Mesenteric fat pad (tissue), 1 donor: Measurements from ENCODE around the gene CTDSPL. TPM values are rescaled to one million over a fixed set of nuclear protein-coding genes. Genes with fewer than 3 reads are reported as not detected.
"Not testable (repeated sequence)": the region's sequence is repeated elsewhere in the genome, so short reads cannot be mapped to it uniquely, and the experiment has no call there.

Experiments
- DNase-seq: peaks from one replicate; pipeline ENCODE4 v3.0.0-alpha.2; 2020; ENCODE audit warnings: low spot score
- total RNA-seq: library from RNA; stranded (reverse); fragmentation: NEBNext Ultra II Directional; extraction: Animal tissue kit (Norgen Biotek cat#: 25700); gene quantifications from one replicate; pipeline ENCODE4 v1.2.1, GENCODE V29; 2021
- donor health status: DM: yes; HTN: yes; CAD: no.

The CTDSPL gene
- total RNA-seq, 1 donor from 2014 or later, result 19.0 TPM

DNA sequence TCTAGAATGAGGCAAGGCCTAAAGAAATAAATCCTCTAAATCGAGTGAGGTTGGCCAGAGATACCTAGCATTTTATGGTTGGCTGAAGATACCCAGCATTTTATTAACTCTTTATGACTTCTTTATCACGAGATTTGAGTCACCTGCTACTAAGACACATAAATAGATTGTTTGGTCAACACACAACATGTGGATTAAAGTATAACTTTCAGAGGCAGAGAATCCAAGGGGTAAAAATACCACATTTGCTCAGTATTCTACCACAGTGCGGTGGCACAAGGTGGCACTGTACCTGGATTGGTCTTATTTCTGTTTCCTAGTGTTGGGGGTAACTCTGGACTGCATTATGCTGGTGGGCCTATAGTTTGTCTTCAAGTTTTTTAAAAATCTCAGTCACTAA, 102.0 kb downstream of the CTDSPL start:
- DNase-seq, result no peak

DNA sequence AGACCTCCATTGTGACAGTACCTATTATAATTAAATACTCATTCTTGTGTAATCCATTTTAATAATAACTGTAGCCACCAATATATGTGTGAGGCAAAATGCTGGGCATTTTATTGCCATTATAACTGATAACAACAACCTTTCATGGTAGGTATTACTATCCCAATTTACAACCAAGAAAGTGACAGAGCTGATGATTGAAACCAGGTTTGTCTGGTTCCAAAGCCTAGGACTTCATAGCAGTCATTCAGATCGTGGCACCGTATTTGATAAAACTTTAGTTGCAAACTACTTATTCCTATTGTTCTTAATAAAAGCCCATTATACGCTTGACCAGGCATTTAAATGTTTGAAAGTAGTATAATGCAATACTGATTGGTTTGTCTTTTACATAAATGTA, 102.5 kb downstream of the CTDSPL start:
- no peak for DNase-seq

- no peak for DNase-seq
Measured at GRCh38 chr3:37964716-37965115, 103.0 kb downstream of the CTDSPL start.

- DNase-seq, result no peak
Measured at GRCh38 chr3:37967260-37967881, 105.7 kb downstream of the CTDSPL start.

DNA sequence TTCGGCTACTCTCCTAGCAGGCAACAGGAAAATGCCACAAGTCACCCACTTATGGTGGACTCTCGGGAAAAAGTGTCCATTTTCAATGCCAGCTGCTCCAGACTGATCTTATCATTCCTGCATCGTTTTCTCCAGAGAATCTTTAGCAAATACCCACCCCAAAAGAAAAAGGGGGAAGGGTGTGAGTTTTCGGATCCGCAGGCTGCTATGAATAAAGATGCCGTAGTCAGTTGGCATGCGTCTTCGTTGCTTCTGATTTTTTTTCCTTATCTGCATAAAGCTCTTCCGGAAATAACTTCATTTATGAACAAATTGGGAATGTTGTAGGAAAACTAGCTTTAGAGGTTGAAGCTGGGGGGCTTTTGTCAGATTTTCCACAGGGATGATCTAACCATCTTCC, 106.5 kb downstream of the CTDSPL start:
- no peak for DNase-seq

DNA sequence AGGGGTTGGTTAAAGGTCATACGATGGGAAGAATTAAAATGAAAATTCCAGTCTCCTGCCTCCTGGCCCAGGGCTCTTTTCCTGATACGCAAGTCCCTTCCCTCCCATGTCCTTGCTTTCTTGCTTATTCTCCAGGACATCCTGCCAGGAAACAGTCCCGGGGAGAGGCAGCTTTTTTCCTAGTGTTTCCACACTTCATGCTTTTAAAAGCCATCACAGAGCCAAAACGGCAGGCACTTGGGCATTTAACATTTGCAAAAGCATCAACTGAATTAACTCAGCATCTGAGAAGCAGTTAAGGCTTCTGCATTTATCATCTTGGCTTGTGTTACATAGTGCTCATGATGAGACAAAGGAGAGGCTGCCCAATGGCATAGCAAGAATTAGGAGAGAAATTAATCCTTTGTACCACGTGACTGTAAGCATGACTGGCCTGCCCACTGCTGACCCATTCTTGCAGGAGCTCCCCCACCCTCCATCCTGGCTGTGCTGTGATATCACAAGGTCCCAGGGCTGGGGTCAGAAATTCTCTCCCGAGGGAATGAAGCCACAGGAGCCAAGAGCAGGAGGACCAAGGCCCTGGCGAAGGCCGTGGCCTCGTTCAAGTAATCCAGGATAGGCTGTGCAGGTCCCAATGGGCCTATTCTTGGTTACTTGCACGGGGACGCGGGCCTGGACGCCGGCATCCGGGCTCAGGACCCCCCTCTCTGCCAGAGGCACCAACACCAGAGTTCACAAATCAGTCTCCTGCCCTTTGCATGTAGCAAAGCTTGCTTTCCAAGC, 107.3 kb downstream of the CTDSPL start:
- peak; percentile 86 for DNase-seq

DNA sequence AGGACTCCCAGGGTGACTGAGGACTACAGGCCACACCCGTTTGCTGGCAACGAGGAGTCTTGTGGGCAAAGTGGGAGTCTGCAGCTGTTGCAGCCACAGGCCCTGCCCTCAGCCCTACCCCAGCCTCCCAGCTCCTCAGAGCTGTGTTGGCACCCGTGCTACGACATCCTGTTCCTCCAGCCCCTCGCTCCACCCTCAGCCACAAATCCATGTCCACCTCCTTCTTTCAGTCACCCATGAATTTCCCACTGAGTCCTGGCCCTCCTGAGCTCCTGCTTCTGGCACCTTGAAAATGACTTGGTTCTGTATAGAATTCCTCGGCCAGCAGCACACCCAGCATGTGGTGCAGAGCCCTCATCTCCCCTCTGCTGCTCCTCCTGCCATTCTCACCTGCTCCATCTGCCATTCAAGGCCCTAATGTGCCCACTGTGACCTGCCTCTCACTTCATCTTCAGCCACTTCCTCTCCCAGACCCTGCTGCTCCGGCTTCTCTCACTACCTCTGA, 108.0 kb downstream of the CTDSPL start:
- no peak for DNase-seq

DNA sequence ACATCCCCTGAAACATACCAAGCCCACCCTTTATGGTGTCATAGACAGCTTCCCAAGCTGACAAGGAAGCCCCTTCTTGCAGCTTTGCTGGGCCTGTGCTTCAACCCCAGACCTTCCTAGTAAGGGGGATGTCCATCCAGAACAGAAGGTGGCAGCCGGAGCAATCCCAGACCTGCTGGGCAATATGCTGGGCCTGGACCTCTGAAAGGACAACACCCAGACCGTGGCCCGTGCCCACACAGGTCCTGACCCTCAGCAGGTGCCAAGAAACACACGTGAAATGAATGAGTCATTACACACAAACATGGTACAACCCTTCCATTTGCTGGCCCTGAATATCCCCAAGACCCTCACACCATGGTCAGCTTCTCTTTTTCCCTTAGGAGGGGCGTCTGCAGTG, 109.1 kb downstream of the CTDSPL start:
- DNase-seq, result peak; percentile 71

DNA sequence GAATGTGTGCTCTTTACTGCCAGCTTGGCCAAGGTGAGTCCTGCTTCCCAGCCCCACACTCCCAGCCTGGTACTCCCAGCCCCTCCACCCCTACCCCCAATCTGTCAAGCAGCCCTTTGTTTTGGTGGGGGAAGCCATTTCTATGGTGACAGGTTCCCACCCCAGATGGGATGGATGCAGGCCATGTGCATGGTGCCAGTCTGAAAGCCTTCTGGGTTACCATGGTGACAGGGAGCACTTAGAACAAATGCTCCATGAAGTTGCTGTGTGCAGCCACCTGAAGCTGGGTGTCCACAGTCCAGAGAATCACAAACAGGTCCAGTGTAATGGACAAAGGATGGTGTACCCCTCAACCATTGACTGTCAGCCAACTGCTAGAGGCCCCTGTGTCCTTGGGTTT, 109.8 kb downstream of the CTDSPL start:
- DNase-seq, result peak; percentile 71

DNA sequence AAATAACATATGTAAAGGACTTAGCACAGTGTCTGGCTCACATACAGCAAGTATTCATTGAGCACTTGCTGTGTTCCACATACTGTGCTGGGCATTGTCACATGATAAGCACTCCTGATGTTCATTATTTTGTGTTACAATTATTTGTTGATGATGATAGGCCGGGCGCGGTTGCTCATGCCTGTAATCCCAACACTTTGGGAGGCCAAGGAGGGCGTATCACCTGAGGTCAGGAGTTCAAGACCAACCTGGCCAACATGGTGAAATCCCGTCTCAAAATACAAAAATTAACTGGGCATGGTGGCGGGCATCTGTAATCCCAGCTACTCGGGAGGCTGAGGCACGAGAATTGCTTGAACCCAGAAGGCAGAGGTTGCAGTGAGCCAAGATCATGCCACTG, 110.4 kb downstream of the CTDSPL start:
- DNase-seq, result not testable (repeated sequence)

DNA sequence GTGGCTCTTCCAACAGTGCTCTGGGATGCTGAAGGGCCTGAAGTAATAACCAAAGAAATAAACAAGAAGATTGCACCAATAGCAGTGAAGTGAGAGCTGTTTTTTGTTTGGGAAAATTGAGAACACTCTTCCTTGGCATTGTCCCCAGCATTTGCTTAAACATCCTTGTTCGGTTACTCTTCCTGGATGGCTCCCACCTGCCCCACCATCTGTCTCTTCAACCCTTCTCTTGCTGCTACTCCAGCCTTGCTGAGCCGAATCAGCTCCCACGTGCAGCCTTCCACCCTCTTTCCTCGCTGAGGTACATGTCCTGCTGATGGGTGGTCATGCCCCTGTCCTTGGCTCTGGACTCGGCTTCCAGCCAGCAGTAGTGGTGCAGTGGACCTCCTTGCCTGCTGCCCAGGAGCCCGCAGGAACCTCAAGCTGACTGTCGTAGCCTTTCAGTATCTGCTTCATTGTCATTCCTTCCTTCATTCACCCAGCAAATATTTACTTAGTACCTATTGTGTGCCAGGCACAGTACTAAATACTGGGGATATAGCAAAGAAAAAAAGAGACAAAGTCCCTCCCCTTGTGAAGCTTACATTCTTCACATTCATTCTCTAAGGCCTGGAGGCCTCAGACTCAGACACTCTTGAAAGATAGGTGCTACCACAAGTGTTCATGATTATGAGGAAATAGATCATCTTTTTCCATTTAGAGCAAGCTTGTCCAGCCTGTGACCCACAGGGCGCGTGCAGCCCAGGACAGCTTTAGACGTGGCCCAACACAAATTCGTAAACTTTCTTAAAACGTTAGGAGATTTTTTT, 111.8 kb downstream of the CTDSPL start:
- peak; percentile 71 for DNase-seq

GRCh38 chr3:37974121-37975083, 112.7 kb downstream of the CTDSPL start:
- peak; percentile 89 for DNase-seq

DNA sequence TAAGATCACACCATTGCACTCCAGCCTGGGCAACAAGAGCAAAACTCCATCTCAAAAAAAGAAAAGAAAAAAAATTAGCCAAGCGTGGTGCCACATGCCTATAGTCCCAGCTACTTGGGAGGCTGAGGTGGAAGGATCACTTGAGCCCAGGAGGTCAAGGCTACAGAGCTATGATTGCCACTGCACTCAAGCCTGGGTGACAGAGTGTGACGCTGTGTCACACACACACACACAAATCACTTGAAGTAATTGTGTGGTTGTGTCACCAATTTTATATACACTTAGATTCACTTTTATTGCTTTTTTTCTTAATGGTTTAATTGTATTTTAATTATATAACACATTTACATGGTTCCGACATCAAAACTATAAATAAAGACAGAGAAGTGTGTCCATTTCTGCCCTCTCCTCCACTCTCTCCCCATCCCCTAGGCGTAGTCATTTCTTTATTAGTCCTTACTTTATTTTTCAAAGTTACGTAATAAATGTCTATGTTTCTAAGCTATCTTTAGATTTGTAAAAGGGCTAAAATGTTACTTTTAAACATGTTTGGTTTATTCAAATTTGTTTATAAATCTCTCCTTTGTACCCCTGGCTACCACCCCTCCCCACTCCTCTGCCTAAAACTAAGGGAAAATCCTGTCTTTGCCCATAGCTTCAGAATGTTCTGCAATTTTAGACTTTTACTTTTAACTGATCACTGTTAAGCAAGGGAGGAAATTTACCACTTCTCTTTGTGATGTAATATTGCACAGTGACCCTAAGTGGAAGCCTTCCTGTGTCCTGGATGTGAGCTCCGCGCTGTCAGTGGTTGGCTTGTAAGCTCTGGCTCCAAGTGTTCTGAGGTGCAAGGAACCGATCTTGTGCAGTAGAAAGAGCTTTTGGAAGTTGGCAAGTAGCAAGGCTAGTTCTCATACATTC, 118.1 kb downstream of the CTDSPL start:
- no peak for DNase-seq

DNA sequence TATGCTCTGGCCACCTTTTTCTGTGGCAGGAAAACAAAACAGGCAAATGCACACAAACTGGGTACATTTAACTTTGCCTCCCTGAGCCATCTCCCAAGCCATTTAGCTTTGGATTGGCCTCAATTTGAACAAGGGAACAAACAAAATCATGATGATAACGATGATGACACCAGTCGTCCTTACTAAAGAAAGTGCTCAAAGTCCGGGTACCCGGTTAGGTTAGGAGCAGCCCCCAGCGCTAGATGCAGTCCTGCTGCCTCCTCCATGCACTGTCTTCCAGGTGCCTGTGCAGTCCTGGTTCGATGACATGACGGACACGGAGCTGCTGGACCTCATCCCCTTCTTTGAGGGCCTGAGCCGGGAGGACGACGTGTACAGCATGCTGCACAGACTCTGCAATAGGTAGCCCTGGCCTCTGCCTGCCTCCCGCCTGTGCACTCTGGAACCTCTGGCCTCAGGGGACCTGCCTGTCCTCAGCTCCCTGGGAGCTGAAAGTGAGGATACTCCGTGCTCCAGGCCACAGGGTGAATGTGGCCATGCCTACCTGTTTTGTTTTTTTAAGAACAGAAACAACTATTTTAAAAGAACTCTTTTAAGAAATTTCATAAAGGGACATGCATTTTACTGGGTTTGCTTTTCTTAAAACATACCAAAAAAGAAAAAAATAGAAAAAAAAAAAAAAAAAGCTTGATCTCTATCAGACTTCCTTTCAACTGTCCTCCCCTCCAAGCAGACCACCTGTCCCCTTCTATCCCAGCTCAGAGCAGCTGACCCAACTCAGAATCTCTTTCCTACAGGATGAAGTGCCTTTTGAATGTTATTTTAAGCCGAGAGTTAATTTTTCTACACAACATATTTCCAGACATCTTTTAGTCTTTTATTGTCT, 119.0 kb downstream of the CTDSPL start:
- DNase-seq, result peak; percentile 62

- no peak for DNase-seq
Measured at GRCh38 chr3:37981348-37981664, 119.6 kb downstream of the CTDSPL start.

DNA sequence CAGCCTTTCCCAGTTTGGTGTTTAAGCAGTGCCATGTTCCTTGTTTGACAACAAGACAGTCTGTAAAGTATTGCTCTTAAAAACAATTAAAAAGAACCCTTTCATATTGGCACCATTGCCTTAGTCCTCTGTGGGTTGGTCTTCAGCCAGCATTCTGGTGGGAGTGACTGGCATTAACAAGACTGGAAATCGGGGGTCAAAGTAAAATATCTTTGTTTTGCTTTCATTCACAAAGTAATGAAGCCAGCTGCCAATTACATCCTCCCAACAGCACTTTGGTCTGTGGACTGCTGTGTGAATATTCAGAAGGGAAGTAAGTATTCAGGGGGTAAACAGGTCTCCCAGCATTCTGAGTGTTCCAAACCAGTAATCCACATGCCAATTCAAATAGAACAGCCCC, 120.7 kb downstream of the CTDSPL start:
- DNase-seq, result no peak

DNA sequence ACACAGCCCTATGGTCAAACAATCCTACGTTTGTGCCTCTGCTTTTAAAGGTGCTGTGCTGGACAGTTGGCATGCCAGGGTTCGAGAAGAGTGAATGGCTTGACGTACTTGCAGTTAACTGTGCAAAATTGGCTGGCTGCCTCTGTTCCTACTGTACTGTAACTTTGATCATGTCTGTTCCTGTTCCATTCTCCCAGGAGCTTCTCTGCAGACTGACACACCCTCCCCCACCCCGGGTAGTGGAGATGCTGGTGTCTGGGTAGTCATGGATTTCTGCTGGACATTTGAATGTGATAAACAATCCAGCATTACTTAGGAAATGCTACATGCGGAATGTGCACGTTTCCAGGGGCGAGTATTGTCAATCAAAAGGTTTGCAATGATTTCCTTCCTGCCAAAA, 122.4 kb downstream of the CTDSPL start:
- no peak for DNase-seq

GRCh38 chr3:37984596-37984995, 122.9 kb downstream of the CTDSPL start:
- peak; percentile 72 for DNase-seq
